HepG2 (cell line): ENCODE results near the gene TIAM1. TPM values are rescaled to one million over a fixed set of nuclear protein-coding genes. Genes with fewer than 3 reads are reported as not detected.

Experiments used
- ATAC-seq: fragments of 200-7000 bp; cut with Tn5 transposase; 3 replicates; pipeline ENCODE4 v1.9.1; 2020; ENCODE audit warnings: mild to moderate bottlenecking, moderate library complexity
- BruUV-seq: library from RNA; stranded (reverse); fragments of 400-500 nt; replicated peaks from 2 replicates; lab custom pipeline; 2021; lab: Mats Ljungman, UMichigan
- CTCF ChIA-PET: fragments of 300-600 bp; formaldehyde crosslinking; extraction: SDS; loops from one replicate; lab custom pipeline; 2021; ENCODE audit warnings: low total read pairs, inconsistent platforms, low intra/inter-chr PET ratio; lab: Yijun Ruan, JAX
- POLR2A ChIA-PET: fragments of 350-600 bp; sonication (Branson Sonifier 250); formaldehyde crosslinking; loops from one replicate; lab custom pipeline; 2020; ENCODE audit warnings: antibody characterized with exemption, inconsistent platforms; lab: Yijun Ruan, JAX
- DNase-seq: peaks from one replicate; pipeline ENCODE4 v3.0.0-alpha.2; 2015; ENCODE audit warnings: low spot score
- FAIRE-seq: peaks from 3 replicates; lab custom pipeline; 2011; peaks lifted over from hg19 to GRCh38; lab: Jason Lieb, UNC
- H2AFZ ChIP-seq: one replicate; pipeline ENCODE4 v1.6.1; 2011; ENCODE audit warnings: low read length, inconsistent platforms
- H3K27ac ChIP-seq: fragments of 300-600 bp; 3 replicates; pipeline ENCODE4 v1.8.0; 2011; ENCODE audit warnings: mixed run types, mild to moderate bottlenecking, mixed read lengths, low read length, inconsistent platforms; ENCODE audit not compliant: insufficient read depth; ENCODE audit errors: extremely low read length
- H3K27me3 ChIP-seq, 2 experiments: fragments of 200-600 bp in 1 of 2; 2 replicates in 1 of 2; 3 replicates in 1 of 2; pipeline versions ENCODE4 v1.6.0 to v1.8.0; 2011; ENCODE audit warnings: low read length in 2 of 2, mild to moderate bottlenecking in 2 of 2, moderate library complexity in 2 of 2, inconsistent platforms in 1 of 2; ENCODE audit not compliant: insufficient read depth in 2 of 2, control insufficient read depth in 1 of 2
- H3K36me3 ChIP-seq, 2 experiments: fragments of 200-600 bp in 1 of 2; replicated peaks in 1 of 2; 2 replicates in 1 of 2; 3 replicates in 1 of 2; pipeline versions ENCODE4 v1.5.1 to v1.8.0; 2011; ENCODE audit warnings: low read length in 2 of 2, inconsistent platforms in 1 of 2; ENCODE audit not compliant: insufficient read depth in 2 of 2, control insufficient read depth in 1 of 2
- H3K4me1 ChIP-seq: 2 replicates; pipeline ENCODE4 v1.5.1; 2012; ENCODE audit warnings: low read length, inconsistent platforms; ENCODE audit not compliant: insufficient read depth
- H3K4me2 ChIP-seq: 2 replicates; pipeline ENCODE4 v1.6.0; 2011; ENCODE audit warnings: low read depth, low read length, inconsistent platforms
- H3K4me3 ChIP-seq, 3 experiments: fragments of 200-600 bp in 1 of 3; sonication (generic), shearing (Covaris generic) in 1 of 3; replicated peaks in 1 of 3; 2 replicates each; pipeline ENCODE4 v1.5.1; 2011 to 2016; ENCODE audit warnings: low read length in 3 of 3, inconsistent platforms in 2 of 3, low read depth in 2 of 3, mild to moderate bottlenecking in 2 of 3, control low read depth in 1 of 3, mixed read lengths in 1 of 3; ENCODE audit not compliant: insufficient read depth in 1 of 3
- H3K79me2 ChIP-seq: one replicate; pipeline ENCODE4 v1.6.1; 2011; ENCODE audit warnings: low read length, inconsistent platforms; ENCODE audit not compliant: insufficient read depth
- H3K9ac ChIP-seq: 2 replicates; pipeline ENCODE4 v1.6.0; 2011; ENCODE audit warnings: mild to moderate bottlenecking, low read depth, low read length, inconsistent platforms; ENCODE audit not compliant: insufficient read depth
- H3K9me3 ChIP-seq: 2 replicates; pipeline ENCODE4 v1.5.1; 2012; ENCODE audit warnings: mild to moderate bottlenecking, low read length
- H4K20me1 ChIP-seq: 2 replicates; pipeline ENCODE4 v1.6.0; 2011; ENCODE audit warnings: inconsistent platforms, mild to moderate bottlenecking, low read length, moderate library complexity; ENCODE audit not compliant: insufficient read depth
- ETV5 ChIP-seq: IDR thresholded peaks from 2 replicates; pipeline ENCODE4 v1.6.1; 2018; ENCODE audit warnings: missing biosample characterization, missing genetic modification reagents, inconsistent platforms, borderline replicate concordance
- FUBP1 ChIP-seq: sonication (generic); formaldehyde crosslinking; IDR thresholded peaks from 2 replicates; pipeline ENCODE4 v1.5.1; 2020; ENCODE audit warnings: missing genetic modification reagents, mild to moderate bottlenecking, borderline replicate concordance
- HOXA3 ChIP-seq: sonication (generic); formaldehyde crosslinking; IDR thresholded peaks from 2 replicates; pipeline ENCODE4 v1.5.0; 2020; ENCODE audit warnings: missing genetic modification reagents
- IRX3 ChIP-seq: sonication (generic); formaldehyde crosslinking; IDR thresholded peaks from 2 replicates; pipeline ENCODE4 v1.8.1; 2023; ENCODE audit warnings: mild to moderate bottlenecking, low read depth, missing genetic modification reagents, borderline replicate concordance
- ISL2 ChIP-seq: sonication (generic); formaldehyde crosslinking; IDR thresholded peaks from 2 replicates; pipeline ENCODE4 v1.5.0; 2020; ENCODE audit warnings: missing genetic modification reagents
- JDP2 ChIP-seq: sonication (generic); formaldehyde crosslinking; IDR thresholded peaks from 2 replicates; pipeline ENCODE4 v1.8.1; 2022; ENCODE audit warnings: missing genetic modification reagents, borderline replicate concordance
- LCORL ChIP-seq, 2 experiments: fragments of 450-650 bp in 1 of 2; sonication (generic) in 1 of 2; formaldehyde crosslinking in 1 of 2; IDR thresholded peaks; 2 replicates each; pipeline versions ENCODE4 v1.5.0 to v1.6.1; 2017 to 2020; ENCODE audit warnings: antibody characterized with exemption in 1 of 2, missing genetic modification reagents in 1 of 2
- MATR3 ChIP-seq: sonication (generic); formaldehyde crosslinking; IDR thresholded peaks from 2 replicates; pipeline ENCODE4 v1.4.0; 2020; ENCODE audit warnings: missing genetic modification reagents
- PHF8 ChIP-seq: sonication (generic); formaldehyde crosslinking; IDR thresholded peaks from 2 replicates; pipeline ENCODE4 v1.5.0; 2020; ENCODE audit warnings: missing genetic modification reagents
- SRSF1 ChIP-seq: fragments of 200-400 bp; formaldehyde crosslinking; optimal IDR thresholded peaks from 2 replicates; pipeline ENCODE3; 2017; ENCODE audit warnings: mild to moderate bottlenecking, low read depth, low read length, moderate library complexity
- ZIK1 ChIP-seq: sonication (generic); formaldehyde crosslinking; IDR thresholded peaks from 2 replicates; pipeline ENCODE4 v1.5.0; 2020; ENCODE audit warnings: mild to moderate bottlenecking, low read depth, missing genetic modification reagents, borderline replicate concordance
- ZNF572 ChIP-seq: sonication (generic); formaldehyde crosslinking; IDR thresholded peaks from 2 replicates; pipeline ENCODE4 v1.5.1; 2020; ENCODE audit warnings: mild to moderate bottlenecking, missing genetic modification reagents
- ZNF670 ChIP-seq: sonication (generic); formaldehyde crosslinking; IDR thresholded peaks from 2 replicates; pipeline ENCODE4 v1.8.0; 2022; ENCODE audit warnings: mild to moderate bottlenecking, missing genetic modification reagents, borderline replicate concordance
- ZSCAN9 ChIP-seq: IDR thresholded peaks from 2 replicates; pipeline ENCODE4 v1.6.1; 2016; ENCODE audit warnings: borderline replicate concordance
- WGBS: methylation state at CpG from one replicate; pipeline ENCODE4 v1.1.6; 2017; ENCODE audit warnings: low lambda C conversion rate; 5-methylcytosine and 5-hydroxymethylcytosine counted together
- in situ Hi-C: cut with HindIII; loops from 2 replicates; pipeline ENCODE4 v1.10.0; 2017; ENCODE audit warnings: low pct_unique_long_range_greater_than_20kb; ENCODE audit not compliant: extremely low pct_ligation_motif_present
- intact Hi-C: fragments of 100-400 bp; cut with micrococcal nuclease; formaldehyde crosslinking; loops from one replicate; pipeline ENCODE4 v1.10.0; 2022; ENCODE audit not compliant: unreplicated experiment
- polyA plus RNA-seq, 8 experiments: library from polyadenylated mRNA; depleted of rRNA in 3 of 8; stranded (reverse) in 7 of 8; unstranded in 1 of 8; fragments of >200 nt; fragmentation: Illumina TruSeq in 4 of 8; extraction: Trizol in 4 of 8; gene quantifications; 2 replicates each; pipeline versions ENCODE4 v1.2.1 to v1.2.3, GENCODE V29; 2011 to 2016; ENCODE audit warnings: low read depth in 4 of 8, missing spikeins in 1 of 8, mixed read lengths in 1 of 8; ENCODE audit not compliant: insufficient read depth in 1 of 8
- total RNA-seq, 5 experiments: library from RNA; depleted of rRNA; stranded (reverse); fragments of >200 nt; fragmentation: Illumina TruSeq; extraction: Trizol; gene quantifications; 2 replicates each; pipeline ENCODE4 v1.2.3, GENCODE V29; 2016; ENCODE audit warnings: low read depth in 1 of 5
- TF ChIP-seq, protein P1 (sequence below): sonication (generic); formaldehyde crosslinking; IDR thresholded peaks from 2 replicates; pipeline ENCODE4 v1.4.0; 2020; ENCODE audit warnings: mild to moderate bottlenecking, missing genetic modification reagents
- TF ChIP-seq, protein P2 (sequence below): sonication (generic); formaldehyde crosslinking; IDR thresholded peaks from 2 replicates; pipeline ENCODE4 v1.9.0; 2022; ENCODE audit warnings: missing genetic modification reagents, mild to moderate bottlenecking, borderline replicate concordance
- TF ChIP-seq, protein P3 (sequence below): sonication (generic); formaldehyde crosslinking; conservative IDR thresholded peaks from 2 replicates; pipeline ENCODE4 v1.8.1; 2023; ENCODE audit warnings: missing genetic modification reagents

TIAM1 gene
- total and polyA plus RNA-seq, 2 of the 13 experiments (the other 11 are each of a cell fraction or from before 2014, with no cell fraction given) = 0.13 to 0.24 TPM

- no peak overlapping the region for H3K4me2 ChIP-seq
- POLR2A ChIA-PET = no interaction called here
- TF ChIP-seq LCORL (IDR thresholded peaks at IDR 0.05) (no peak), LCORL (CRISPR knock-in tag; IDR thresholded peaks at IDR 0.05) (no peak), PHF8 (no peak), ZNF670 (CRISPR knock-in tag) (no peak), ISL2 (CRISPR knock-in tag) (no peak), HOXA3 (CRISPR knock-in tag) (no peak), SRSF1 (no peak), ZSCAN9 (CRISPR knock-in tag) (no peak), MATR3 (CRISPR knock-in tag) (no peak), FUBP1 (CRISPR knock-in tag) (no peak), ZNF572 (CRISPR knock-in tag) (no peak), IRX3 (no peak), ETV5 (CRISPR knock-in tag) (no peak), JDP2 (CRISPR knock-in tag) (no peak), ZIK1 (CRISPR knock-in tag) (no peak)
- TF ChIP-seq, protein P1, sequence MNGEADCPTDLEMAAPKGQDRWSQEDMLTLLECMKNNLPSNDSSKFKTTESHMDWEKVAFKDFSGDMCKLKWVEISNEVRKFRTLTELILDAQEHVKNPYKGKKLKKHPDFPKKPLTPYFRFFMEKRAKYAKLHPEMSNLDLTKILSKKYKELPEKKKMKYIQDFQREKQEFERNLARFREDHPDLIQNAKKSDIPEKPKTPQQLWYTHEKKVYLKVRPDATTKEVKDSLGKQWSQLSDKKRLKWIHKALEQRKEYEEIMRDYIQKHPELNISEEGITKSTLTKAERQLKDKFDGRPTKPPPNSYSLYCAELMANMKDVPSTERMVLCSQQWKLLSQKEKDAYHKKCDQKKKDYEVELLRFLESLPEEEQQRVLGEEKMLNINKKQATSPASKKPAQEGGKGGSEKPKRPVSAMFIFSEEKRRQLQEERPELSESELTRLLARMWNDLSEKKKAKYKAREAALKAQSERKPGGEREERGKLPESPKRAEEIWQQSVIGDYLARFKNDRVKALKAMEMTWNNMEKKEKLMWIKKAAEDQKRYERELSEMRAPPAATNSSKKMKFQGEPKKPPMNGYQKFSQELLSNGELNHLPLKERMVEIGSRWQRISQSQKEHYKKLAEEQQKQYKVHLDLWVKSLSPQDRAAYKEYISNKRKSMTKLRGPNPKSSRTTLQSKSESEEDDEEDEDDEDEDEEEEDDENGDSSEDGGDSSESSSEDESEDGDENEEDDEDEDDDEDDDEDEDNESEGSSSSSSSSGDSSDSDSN (CRISPR knock-in tag) = no peak
- TF ChIP-seq, protein P2, sequence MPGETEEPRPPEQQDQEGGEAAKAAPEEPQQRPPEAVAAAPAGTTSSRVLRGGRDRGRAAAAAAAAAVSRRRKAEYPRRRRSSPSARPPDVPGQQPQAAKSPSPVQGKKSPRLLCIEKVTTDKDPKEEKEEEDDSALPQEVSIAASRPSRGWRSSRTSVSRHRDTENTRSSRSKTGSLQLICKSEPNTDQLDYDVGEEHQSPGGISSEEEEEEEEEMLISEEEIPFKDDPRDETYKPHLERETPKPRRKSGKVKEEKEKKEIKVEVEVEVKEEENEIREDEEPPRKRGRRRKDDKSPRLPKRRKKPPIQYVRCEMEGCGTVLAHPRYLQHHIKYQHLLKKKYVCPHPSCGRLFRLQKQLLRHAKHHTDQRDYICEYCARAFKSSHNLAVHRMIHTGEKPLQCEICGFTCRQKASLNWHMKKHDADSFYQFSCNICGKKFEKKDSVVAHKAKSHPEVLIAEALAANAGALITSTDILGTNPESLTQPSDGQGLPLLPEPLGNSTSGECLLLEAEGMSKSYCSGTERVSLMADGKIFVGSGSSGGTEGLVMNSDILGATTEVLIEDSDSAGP = no peak
- TF ChIP-seq, protein P3, sequence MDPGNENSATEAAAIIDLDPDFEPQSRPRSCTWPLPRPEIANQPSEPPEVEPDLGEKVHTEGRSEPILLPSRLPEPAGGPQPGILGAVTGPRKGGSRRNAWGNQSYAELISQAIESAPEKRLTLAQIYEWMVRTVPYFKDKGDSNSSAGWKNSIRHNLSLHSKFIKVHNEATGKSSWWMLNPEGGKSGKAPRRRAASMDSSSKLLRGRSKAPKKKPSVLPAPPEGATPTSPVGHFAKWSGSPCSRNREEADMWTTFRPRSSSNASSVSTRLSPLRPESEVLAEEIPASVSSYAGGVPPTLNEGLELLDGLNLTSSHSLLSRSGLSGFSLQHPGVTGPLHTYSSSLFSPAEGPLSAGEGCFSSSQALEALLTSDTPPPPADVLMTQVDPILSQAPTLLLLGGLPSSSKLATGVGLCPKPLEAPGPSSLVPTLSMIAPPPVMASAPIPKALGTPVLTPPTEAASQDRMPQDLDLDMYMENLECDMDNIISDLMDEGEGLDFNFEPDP (CRISPR knock-in tag) = no peak
Measured at GRCh38 chr21:31235671-31236450, 108.2 kb downstream of the TIAM1 start.

More at GRCh38 chr21:31235671-31236450, 108.2 kb downstream of the TIAM1 start:
- Histone ChIP-seq H2AFZ (no peak overlapping the region), H3K9me3 (peaks cover 13% of the 10 kb centered on the region), H3K4me1 (no peaks in the 10 kb centered on the region), H3K27me3 (no peaks in the 10 kb centered on the region), H3K9ac (no peak overlapping the region), H3K36me3 (no peaks in the 10 kb centered on the region), H4K20me1 (no peaks in the 10 kb centered on the region), H3K27ac (no peak overlapping the region), H3K4me3 (no peak overlapping the region), H3K79me2 (no peaks in the 10 kb centered on the region)
- BruUV-seq = no TSS peak
- FAIRE-seq (no peak), ATAC-seq (no peak), DNase-seq (no peak)
- intact Hi-C loops (no loop called here), in situ Hi-C loops (no loop called here)
- WGBS = 13% methylated on average over 6 of the region's 6 CpGs
- CTCF ChIA-PET = no interaction called here
